CD4-positive, alpha-beta T cell treated with Interleukin-15 for 4 hours (primary cell): Measurements from ENCODE around the gene GASK1A.
"Not testable (repeated sequence)": the region's sequence is repeated elsewhere in the genome, so short reads cannot be mapped to it uniquely, and the experiment has no call there.

Experiments
- DNase-seq: peaks from one replicate; pipeline ENCODE4 v3.0.0-alpha.2; 2020; ENCODE audit warnings: low spot score

GASK1A gene

DNA sequence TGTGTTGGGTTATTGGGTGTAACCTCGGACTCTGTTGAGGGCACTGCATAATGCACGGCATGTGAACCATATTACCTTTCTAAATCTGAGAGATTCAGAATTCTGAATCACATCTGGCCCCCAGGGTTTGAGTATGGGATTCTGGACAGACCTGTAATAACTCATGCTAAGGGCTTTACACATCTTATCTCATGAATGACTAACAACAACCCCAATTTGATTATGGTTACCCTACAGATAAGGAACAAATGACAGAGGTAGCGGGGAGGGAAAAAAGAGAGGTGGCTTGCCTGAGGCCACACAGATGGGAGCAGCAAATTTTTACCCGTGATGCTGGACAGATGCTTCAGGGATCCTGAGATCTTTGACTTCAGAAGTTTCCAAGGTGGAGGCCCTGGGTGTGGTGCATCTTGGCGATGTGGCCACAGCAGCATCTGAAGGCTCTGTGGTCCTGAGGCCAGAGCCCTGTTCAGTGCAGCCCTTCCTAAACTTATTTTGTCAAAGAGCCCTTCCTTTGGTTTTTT, 83.0 kb downstream of the GASK1A start:
- DNase-seq, result no peak

DNA sequence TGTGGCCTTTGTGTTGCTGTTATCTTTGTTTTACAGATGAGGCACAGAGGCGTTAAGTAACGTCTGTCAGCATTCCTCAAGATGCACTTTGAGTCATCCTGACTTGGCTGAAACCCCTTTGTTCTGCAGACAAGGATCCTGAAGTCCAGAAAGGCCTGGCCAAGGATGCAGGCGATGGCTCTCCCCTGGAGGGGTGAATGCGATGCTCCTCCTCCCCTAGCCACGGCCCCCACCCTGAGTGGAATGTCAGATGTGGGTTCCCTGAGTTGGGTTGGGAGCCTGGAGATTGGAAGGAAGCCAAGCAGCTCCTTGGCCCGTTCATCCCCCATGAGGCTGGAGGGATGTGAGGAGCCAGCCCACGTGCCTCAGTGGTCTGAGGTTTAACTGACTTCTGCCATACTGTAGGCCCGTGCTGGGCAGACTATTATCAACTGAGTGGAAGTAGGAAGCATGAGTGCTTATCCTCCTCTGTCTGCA, 83.5 kb downstream of the GASK1A start:
- no peak for DNase-seq

DNA sequence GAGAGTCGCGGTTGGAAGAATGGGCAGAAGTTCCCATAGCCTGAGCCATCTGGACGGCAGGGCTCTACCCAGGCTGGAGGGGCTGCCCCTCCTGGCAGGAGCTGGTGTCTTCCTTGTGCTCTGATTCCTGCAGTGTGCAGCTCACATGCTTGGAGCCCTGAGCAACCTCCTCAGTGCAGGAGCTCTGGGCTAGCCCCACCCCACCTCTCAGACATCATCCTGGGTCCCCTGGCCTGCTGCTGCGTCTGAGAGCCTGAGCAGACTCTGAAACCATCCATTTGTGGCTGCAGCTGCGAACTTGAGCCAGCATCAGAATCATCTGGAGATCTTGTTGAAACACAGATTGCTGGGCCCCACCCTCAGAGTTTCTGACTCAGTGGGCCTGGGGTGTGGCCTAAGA, 84.0 kb downstream of the GASK1A start:
- DNase-seq, result no peak

DNA sequence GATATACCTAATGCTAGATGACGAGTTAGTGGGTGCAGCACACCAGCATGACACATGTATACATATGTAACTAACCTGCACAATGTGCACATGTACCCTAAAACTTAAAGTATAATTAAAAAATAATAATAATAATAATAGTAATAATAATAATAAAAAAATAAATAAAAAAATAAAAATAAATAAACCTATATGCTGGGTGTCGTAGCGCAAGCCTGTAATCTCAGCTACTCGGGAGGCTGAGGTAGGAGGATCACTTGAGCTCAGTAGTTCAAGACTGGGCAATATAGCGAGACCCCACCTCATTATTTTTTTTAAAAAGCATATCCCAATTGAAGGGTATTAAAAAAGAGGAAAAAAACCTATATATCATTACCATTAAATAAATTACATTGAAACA, 91.6 kb downstream of the GASK1A start:
- not testable (repeated sequence) for DNase-seq

DNA sequence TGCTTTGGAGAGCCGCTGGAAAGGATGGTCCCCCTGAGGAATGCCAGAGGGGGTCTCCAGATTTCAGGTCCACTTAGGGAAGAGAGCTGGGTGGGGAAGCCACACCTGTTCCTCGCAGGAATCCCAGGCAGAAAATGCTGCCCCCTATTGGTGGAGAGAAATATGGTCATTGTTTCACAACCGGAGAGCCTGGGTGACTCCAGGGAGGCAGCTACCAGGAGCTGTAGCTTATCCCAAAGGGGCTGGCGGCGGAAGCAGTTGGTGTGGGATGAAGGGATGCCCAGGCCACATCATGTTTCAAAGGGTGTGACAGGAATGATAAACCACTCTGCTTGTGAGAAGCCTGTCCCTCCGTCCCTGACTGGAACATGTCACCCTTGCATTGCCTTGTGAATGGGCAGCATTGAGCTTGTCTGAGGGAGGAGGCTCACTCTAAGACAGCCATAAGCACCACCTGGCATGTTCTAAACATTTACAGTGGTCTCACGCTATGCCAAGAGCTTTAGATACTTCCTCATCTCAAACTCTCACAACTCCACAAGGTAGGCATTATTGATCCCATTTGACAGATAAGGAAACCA, 92.3 kb downstream of the GASK1A start:
- peak; percentile 40 for DNase-seq

DNA sequence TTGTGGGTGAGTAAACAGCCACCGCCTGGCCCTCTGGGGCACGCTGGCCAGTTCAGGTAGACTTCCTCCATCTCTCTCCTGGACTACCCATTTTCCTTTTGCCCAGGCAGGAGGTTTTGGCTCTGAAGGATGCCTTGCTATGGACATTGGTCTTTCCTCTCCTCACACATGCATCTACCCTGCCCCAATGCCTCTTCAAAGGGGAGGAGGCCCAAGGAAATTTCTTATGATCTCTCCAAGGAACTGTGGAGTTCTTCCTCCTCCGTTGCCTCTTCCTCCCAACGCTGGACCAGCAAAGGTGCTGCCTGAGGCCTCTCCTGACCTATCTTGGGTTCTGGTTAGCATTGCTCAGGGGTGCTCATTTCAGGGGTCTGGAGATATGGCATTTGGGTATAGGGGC, 93.2 kb downstream of the GASK1A start:
- DNase-seq, result no peak

DNA sequence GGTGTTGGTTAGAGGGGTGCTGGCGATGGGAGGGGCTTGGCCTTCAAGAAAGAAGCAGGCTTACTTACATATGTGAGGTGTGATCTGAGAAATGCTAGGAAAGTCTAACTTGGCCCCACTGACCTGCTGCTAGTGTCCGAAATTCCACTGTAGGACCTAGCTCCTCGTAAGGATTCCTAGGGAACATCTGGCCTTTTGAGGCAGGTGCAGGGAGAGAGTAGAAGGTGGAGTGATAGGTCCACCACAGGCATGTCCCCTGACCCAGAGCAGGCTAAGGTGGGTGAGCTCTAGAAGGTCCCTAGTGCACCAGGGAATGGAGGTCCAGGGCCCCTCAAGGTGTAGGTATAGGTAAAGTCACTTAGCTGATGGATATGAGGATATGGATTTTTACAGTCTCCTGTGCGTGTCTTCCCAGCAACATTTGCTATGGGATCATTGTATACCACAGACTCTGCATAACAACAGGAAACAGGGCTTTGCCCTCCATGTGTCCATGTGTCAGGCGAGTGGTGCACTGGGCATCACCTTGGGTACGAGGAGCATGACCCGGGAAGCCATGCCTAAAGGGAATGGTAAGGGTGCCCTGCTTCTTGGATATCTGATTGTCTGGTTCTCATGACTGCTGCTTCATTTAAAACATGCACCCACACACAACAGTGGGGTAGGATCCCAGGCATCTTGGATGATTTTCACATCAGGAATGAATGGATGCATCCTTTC, 94.2 kb downstream of the GASK1A start:
- DNase-seq, result no peak

DNA sequence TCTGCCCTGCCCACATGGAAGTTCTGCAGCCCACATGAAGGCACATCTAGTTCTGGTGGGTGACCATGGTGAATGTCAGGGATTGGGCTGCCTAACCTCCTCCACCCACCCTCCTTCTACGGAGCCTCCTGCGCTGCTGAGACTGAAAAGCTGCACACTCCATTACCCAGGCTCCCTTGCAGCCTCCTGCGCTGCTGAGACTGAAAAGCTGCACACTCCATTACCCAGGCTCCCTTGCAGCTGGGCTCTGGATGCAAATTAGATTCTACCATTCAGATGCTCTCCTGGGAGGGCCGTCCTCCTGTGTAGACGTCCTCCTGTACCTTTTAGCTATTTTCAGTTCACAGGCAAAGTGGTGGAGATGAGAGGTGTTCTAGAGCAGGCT, 94.7 kb downstream of the GASK1A start:
- DNase-seq, result no peak

DNA sequence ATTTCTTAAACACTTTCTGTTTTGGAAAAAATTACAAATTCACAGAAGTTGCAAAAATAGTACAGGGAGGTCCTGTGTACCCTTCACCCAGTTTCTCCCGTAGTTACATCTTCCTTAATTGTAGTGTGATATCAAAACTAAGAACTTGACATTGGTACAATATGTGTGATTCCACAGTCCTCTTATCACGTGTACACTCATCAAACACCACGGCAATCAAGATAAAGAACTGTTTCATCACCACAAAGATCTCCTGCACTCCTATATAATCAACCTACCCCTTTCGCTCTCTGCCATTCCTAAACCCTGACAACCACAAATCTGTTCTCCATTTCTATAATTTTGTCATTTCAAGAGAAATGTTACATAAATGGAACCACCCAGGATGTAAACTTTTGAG, 95.4 kb downstream of the GASK1A start:
- DNase-seq, result no peak

DNA sequence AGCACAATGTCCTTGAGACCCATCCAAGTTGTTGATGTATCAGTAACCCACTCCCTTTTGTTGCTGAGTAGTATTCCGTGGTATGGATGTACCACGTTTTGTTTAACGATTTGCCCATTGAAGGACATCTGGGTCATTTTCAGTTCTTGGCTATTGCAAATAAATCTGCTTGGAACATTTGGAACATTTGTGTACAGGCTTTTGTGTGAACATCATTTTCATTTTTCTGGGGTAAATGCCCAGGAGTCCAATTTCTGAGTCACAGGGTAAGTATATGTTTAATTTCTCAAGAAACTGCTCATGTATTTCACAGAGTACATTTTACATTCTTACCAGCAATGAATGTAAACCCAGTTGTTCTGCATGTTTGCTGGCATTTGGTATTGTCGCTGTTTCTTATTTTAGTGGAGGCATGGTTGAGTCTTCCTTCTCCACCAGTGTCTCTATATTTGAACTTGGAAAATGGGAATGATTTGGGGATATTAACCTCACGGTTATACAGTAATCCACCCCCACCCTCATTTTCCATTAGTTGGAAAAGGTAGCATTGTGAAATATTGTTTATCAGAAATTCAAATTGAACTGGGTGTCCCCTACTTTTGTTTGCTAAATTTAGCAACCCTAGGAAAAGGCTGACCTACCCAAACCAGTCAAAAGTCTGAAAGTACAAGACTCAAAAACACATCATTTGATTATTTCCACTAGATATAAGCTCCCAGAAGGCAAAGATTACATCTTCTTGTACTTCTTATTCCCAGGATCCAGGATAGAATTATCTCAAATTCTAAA, 96.0 kb downstream of the GASK1A start:
- DNase-seq, result no peak

DNA sequence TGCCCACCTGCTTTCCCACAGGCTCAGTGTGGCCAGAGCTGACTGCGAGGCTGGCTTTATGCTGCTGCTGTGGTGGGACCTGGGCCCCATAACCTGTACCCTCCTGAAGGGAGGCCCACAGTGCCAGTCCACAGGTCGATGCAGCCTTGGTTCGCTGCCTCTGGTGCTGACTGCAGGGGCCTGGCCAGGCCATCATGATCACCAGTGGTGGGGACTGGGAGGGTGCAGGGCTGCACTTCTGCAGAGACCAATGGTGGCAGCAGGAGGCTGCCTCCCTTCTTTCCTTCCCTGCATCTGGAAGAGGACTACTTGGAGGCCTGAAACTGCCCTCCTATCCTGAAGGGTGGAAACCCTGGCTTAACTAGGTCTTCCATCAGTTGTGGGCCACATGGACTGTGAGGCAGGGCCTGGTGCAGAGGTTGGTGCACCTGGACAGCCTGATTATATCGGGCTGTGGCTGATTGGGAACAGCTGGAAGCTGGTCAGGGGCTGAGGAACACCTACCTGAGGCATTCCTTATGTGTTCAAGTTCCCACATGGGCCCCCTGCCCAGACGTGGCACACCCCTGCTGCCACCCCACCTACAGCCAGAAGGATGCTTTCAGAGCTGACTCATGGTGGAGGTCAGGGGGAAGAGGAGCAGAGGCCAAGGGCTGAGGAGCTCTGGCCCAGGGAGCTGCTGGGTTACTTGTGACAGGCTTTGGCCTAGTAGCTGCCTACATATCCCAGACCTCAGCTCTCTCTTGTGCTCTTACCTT, 97.0 kb downstream of the GASK1A start:
- no peak for DNase-seq

DNA sequence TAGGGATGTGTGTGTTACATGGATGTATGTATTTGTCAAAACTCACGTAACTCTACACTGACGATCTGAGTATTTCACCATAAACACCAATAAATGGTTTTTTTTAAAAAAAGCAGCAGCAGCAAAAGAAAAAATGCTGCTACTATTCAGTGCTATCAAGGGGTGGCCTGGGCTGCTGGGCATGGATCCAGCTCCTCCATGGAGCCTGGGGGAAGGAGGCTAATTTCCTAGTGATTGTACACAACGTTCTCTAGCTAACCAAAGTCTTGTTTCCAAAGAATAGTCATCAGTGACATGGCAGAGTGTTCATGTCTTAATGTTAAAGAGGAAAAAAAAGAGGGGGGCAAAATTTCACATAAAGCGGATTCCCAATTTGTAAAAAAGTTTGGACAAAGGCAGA, 97.7 kb downstream of the GASK1A start:
- no peak for DNase-seq

DNA sequence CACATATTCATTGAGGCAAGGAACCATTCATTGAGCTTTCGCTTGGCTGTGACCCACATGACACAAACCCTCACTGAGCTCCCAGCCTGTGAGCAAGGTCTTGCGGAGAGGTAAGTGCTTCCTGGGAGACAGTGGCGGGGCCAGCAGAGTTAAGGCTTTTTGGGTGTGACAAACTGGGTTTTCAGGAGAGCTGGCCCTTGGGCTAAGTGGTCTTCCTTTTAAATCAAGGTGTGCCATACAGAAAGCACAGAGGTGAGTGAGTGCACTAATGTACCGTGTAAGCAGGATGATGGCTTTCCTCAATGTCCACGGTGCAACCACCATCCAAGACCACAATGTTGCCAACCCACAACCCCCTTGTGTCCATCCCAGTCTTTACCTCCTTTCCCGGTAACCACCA, 98.2 kb downstream of the GASK1A start:
- no peak for DNase-seq

DNA sequence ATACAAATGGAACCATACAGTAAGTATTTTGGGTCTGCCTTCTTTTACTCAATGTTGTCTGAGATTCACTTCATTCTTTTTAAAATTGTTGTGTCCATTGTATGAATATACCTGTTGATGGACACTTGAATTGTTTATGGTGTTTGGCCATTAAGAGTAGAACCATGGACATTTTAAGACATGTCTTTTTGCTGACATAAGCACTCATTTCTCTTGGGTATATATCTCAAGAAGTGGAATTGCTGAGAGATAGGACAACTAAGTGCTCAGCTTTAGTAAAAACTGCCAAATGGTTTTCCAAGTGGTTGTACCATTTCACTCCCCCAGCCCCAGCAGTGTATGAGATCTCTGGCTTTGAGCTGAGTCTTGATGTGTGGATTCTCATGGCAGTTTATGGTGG, 98.6 kb downstream of the GASK1A start:
- no peak for DNase-seq

DNA sequence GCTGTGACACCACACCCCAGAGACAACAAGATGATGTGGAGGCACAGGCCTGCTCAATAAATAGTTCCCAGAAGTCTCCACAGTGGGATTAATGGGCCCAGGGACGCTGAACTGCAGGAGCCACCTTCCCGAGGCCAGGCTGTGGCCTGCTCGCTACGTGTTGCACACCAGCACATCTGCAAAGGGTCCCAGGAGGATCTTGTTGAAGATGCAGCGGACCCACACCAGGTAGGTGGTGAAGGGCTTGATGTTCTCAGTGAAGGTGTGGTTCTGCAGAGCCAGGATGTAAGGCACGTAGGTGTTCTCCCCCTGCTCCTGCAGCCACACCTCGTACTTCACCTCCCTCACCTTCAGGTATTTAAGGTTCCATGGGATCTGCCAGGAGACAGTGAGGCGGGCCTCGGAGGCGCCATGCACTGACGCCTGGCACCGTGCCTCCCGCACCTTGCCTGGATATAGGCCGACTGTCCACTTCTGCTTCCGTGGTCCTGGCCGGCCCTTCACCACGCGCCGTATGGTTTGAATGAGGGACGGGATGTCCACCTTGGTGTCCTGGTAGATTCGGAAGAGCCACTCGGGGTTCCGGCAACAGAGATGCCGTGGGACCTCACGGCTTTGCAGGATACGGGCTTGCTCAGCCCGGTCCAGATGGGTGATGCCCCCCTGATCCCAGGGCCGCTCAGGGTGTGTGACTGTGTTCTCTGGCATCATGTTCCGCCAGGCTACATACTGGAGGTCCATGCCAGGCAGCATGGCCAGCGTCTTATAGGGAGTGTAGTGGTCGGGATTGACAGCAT, 100.6 kb downstream of the GASK1A start:
- DNase-seq, result no peak

DNA sequence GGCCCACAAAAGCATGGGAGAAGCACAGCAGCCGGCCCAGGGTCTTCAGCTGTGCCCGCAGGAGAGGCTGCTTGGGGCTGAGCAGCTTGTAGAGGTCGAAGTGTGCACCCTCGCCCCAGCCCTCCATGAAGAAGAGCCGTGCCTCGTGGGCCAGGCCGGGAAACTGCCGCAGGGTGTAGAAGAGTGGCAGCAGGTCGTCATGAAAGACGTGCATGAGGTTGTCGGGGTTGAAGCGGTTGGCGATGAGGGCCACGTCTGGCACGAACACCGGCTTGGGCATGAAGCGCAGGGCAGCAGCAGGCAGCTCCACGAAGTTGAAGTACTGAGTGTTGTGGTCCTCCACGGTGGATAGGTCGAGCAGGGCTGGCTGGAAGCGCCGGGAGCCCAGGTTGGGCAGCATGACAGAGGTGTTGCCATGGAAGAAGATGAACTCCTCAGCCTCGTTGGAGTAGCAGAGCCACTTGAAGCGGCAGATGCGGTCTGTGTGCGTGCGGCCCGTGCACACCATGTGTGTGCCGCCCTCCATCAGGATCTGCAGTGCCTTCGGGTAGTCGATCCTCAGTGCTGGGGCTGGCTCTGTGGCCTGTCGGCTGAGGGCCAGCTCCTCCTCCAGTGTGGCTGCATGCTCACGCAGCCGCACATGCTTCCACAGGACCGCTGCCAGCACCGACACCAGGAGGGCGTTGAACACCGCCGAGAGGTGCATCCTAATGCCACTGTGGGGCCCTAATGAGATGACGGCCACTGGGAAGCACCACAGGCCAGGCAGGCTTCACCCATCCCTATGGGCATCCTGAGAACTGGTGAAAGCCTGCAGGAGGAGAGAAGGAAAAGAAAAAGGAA, 101.8 kb downstream of the GASK1A start:
- DNase-seq, result no peak

DNA sequence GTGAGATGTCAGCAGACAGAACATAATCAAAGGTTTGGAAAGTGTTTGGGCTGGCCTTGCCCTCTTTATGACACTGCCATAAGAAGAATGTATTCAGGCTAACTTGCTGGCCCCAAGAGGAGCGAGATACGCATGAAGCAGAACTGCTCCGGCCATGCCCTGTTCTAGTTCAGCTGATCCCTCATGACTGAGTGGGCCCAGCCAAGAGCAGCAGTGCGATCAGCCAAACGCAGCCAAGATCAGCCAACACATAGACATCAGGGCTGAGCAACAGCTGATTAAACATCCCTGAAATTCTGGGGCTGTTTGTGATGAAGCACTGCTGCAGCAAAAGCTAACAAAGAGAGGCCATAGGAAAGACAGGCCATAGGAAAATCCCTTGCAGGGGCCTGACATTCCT, 102.7 kb downstream of the GASK1A start:
- no peak for DNase-seq

DNA sequence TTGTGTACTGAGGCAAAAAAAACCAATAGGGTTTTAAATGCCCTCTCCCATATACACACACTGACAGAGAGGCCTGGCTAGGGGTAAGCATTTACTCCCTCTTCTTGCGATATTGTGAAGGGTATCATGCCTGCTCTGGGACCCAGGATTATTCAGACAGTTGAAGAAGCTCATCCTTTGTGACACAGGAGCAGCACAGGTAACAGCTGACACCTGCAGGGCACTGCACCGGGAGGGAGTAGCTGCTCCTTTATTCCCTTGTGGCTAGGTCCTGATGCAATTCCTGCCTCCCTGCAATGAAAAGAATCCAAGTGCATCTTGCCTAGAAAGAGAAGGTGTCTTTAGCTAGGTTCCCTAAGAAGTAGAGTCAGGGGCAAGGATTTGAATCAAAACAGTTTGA, 103.3 kb downstream of the GASK1A start:
- no peak for DNase-seq

DNA sequence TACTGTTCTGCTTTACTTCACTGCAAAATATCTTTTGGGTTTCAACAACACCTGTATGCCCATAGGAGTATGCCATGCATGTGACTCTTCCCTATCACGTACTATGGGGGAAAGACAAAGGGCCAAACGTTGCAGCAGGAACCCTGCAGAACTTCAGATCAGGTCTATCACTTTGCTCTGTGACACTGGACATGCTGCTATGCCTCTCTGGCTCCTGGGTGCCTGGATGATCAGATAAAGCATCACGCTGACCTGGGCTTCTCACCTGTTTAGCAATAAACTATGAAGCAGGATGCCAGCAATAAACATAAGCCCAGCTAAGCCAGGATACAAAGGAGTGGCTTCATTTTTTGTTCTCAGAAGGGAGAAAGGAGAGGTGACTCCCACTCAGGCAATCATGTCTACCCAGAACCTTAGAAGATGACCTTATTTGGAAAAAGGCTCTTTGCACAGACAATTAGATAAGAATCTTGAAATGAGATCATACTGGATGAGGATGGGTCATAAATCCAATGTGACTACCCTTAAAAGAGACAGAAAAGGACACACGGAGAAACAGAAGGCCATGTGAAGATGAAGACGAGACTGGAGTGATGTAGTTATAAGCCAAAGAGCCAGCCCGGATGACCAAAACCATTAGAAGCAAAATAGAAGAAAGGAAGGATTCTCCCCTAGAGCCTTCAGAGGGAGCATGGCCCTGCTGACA, 107.5 kb downstream of the GASK1A start:
- no peak for DNase-seq

DNA sequence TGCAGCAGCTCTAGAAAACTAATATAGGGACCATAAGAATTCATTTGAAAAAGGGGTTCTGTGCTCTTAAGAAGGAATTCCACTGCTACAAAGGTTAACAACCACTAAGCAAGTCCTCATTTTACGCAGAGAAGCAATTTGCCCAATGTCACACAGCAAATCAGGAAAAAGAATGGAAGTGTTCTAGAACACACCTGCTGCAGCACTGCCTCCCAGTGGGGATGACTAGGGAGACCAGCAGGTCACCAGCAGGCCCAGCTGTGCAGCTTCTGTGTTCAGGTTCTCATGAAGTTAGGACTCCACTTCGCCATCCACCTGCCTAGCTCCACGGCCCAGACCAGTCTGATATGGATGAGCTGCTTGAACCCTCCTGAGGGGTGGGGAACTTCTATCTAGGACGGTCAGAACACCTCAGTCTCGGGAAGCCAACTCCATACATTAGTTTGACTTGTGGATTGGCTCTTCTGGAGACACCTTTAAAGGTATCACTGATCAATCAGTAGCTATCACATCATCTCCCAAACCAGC, 108.2 kb downstream of the GASK1A start:
- DNase-seq, result no peak
